ENCODE data around the gene DNAI4.

DNAI4 gene

GRCh38 chr1:66764994-66765578 is 159.6 kb downstream of the DNAI4 start:
- DNase-seq = peak; percentile 41

All from effector CD4-positive, alpha-beta T cell (primary cell).